Adipocyte (in vitro differentiated cells): ENCODE results near the gene CHST3.

Source experiments
- DNase-seq: peaks from one replicate; pipeline ENCODE4 v3.0.0-alpha.2; 2015; ENCODE audit warnings: low read depth
- H3K27me3 ChIP-seq: replicated peaks from 2 replicates; pipeline ENCODE4 v1.7.0; 2013; ENCODE audit warnings: mild to moderate bottlenecking, low read length, moderate library complexity; ENCODE audit not compliant: control insufficient read depth, insufficient read depth
- H3K36me3 ChIP-seq: 2 replicates; pipeline ENCODE4 v1.7.0; 2013; ENCODE audit warnings: low read length, mild to moderate bottlenecking, moderate library complexity; ENCODE audit not compliant: control insufficient read depth, insufficient read depth, severe bottlenecking
- H3K4me1 ChIP-seq: 2 replicates; pipeline ENCODE4 v1.7.0; 2013; ENCODE audit warnings: mild to moderate bottlenecking, low read length, moderate library complexity; ENCODE audit not compliant: control insufficient read depth, insufficient read depth
- H3K4me3 ChIP-seq: 2 replicates; pipeline ENCODE4 v1.7.0; 2013; ENCODE audit warnings: mild to moderate bottlenecking, low read length, moderate library complexity
- H3K9ac ChIP-seq: 2 replicates; pipeline ENCODE4 v1.7.0; 2013; ENCODE audit warnings: mild to moderate bottlenecking, low read length, moderate library complexity
- H3K9me3 ChIP-seq: 2 replicates; pipeline ENCODE4 v1.7.0; 2013; ENCODE audit warnings: mild to moderate bottlenecking, low read length, moderate library complexity; ENCODE audit not compliant: control insufficient read depth

Gene CHST3

GRCh38 chr10:72039377-72039776 is 75.2 kb downstream of the CHST3 start:
- no peaks in the 10 kb centered on the region for H3K27me3 ChIP-seq
- no peak for DNase-seq

GRCh38 chr10:72041491-72041890 is 77.3 kb downstream of the CHST3 start:
- H3K4me3 ChIP-seq: no peak overlapping the region
- H3K4me1 ChIP-seq: peaks cover 20% of the 10 kb centered on the region
- no peak for DNase-seq
- no peaks in the 10 kb centered on the region for H3K36me3 ChIP-seq
- H3K27me3 ChIP-seq: no peaks in the 10 kb centered on the region
- peaks cover 3% of the 10 kb centered on the region for H3K9me3 ChIP-seq
- no peak overlapping the region for H3K9ac ChIP-seq

More at GRCh38 chr10:72039377-72039776, 75.2 kb downstream of the CHST3 start:
- no peak overlapping the region for H3K4me3 ChIP-seq
- H3K9me3 ChIP-seq: no peaks in the 10 kb centered on the region
- H3K4me1 ChIP-seq: peaks cover 20% of the 10 kb centered on the region
- H3K9ac ChIP-seq: no peak overlapping the region
- no peaks in the 10 kb centered on the region for H3K36me3 ChIP-seq

- peak; percentile 41 for DNase-seq
- H3K27me3 ChIP-seq: no peaks in the 10 kb centered on the region
- peaks cover 6% of the 10 kb centered on the region for H3K9me3 ChIP-seq
- H3K4me3 ChIP-seq: peak overlapping the region; percentile 1
- H3K4me1 ChIP-seq: peaks cover 22% of the 10 kb centered on the region
- H3K36me3 ChIP-seq: no peaks in the 10 kb centered on the region
- H3K9ac ChIP-seq: peak overlapping the region; percentile 28
These were observed 79.0 kb downstream of the CHST3 start for GRCh38 chr10:72043016-72043834.

- H3K27me3 ChIP-seq: no peaks in the 10 kb centered on the region
- DNase-seq: no peak
- peaks cover 6% of the 10 kb centered on the region for H3K9me3 ChIP-seq
- no peaks in the 10 kb centered on the region for H3K36me3 ChIP-seq
- no peak overlapping the region for H3K9ac ChIP-seq
- H3K4me1 ChIP-seq: peaks cover 19% of the 10 kb centered on the region
- no peak overlapping the region for H3K4me3 ChIP-seq
These were observed 80.3 kb downstream of the CHST3 start for GRCh38 chr10:72044417-72045041.

- Histone ChIP-seq H3K27me3 (no peaks in the 10 kb centered on the region), H3K9me3 (peaks cover 6% of the 10 kb centered on the region), H3K4me3 (no peak overlapping the region), H3K36me3 (no peaks in the 10 kb centered on the region), H3K9ac (no peak overlapping the region), H3K4me1 (peaks cover 26% of the 10 kb centered on the region)
- no peak for DNase-seq
These were observed 81.4 kb downstream of the CHST3 start for GRCh38 chr10:72045586-72045985.

- Histone ChIP-seq H3K4me3 (no peak overlapping the region), H3K4me1 (peaks cover 12% of the 10 kb centered on the region), H3K36me3 (no peaks in the 10 kb centered on the region), H3K27me3 (no peaks in the 10 kb centered on the region), H3K9me3 (peaks cover 6% of the 10 kb centered on the region), H3K9ac (no peak overlapping the region)
- DNase-seq: peak; percentile 96
These were observed 84.4 kb downstream of the CHST3 start for GRCh38 chr10:72048450-72049124.

- Histone ChIP-seq H3K36me3 (no peaks in the 10 kb centered on the region), H3K4me1 (peaks cover 12% of the 10 kb centered on the region), H3K9ac (no peak overlapping the region), H3K27me3 (no peaks in the 10 kb centered on the region), H3K4me3 (no peak overlapping the region), H3K9me3 (peaks cover 6% of the 10 kb centered on the region)
- DNase-seq: no peak
These were observed 85.3 kb downstream of the CHST3 start for GRCh38 chr10:72049472-72049871.

- Histone ChIP-seq H3K27me3 (peaks cover 3% of the 10 kb centered on the region), H3K36me3 (no peaks in the 10 kb centered on the region), H3K9me3 (peaks cover 6% of the 10 kb centered on the region), H3K4me3 (no peak overlapping the region), H3K9ac (no peak overlapping the region), H3K4me1 (peaks cover 12% of the 10 kb centered on the region)
- peak; percentile 46 for DNase-seq
These were observed 86.0 kb downstream of the CHST3 start for GRCh38 chr10:72049969-72050781.

- H3K4me3 ChIP-seq: no peak overlapping the region
- H3K27me3 ChIP-seq: peaks cover 3% of the 10 kb centered on the region
- H3K4me1 ChIP-seq: peaks cover 12% of the 10 kb centered on the region
- H3K36me3 ChIP-seq: no peaks in the 10 kb centered on the region
- H3K9ac ChIP-seq: no peak overlapping the region
- H3K9me3 ChIP-seq: peaks cover 6% of the 10 kb centered on the region
- no peak for DNase-seq
These were observed 86.7 kb downstream of the CHST3 start for GRCh38 chr10:72050873-72051272.

- no peak overlapping the region for H3K9ac ChIP-seq
- H3K4me3 ChIP-seq: no peak overlapping the region
- no peaks in the 10 kb centered on the region for H3K36me3 ChIP-seq
- no peak for DNase-seq
- no peaks in the 10 kb centered on the region for H3K9me3 ChIP-seq
- H3K4me1 ChIP-seq: peaks cover 9% of the 10 kb centered on the region
- H3K27me3 ChIP-seq: peaks cover 8% of the 10 kb centered on the region
These were observed 89.5 kb downstream of the CHST3 start for GRCh38 chr10:72053690-72054089.
